Stimulated activated CD8-positive, alpha-beta memory T cell treated with anti-CD3 and anti-CD28 coated beads, Interleukin-12 subunit alpha, Interleukin-12 subunit beta, amount 100 ng/mL, for 1 hour (primary cell): ENCODE measurements around the gene PAQR5.
"Not testable (repeated sequence)": the region's sequence is repeated elsewhere in the genome, so short reads cannot be mapped to it uniquely, and the experiment has no call there.

Source experiments
- DNase-seq: peaks from one replicate; pipeline ENCODE4 v3.0.0-alpha.2; 2020; ENCODE audit warnings: low read depth

Gene PAQR5

GRCh38 chr15:69293741-69294615 is 4.7 kb upstream of the PAQR5 start:
- DNase-seq: no peak

GRCh38 chr15:69296606-69297005 is 2.1 kb upstream of the PAQR5 start:
- DNase-seq: no peak

GRCh38 chr15:69297642-69298353 is 914 bp upstream of the PAQR5 start:
- no peak for DNase-seq

- DNase-seq: no peak
Observed at GRCh38 chr15:69298354-69298696, 387 bp upstream of the PAQR5 start.

- no peak for DNase-seq
Observed at GRCh38 chr15:69299451-69299886, 757 bp downstream of the PAQR5 start.

- no peak for DNase-seq
Observed at GRCh38 chr15:69299943-69300588, 1.4 kb downstream of the PAQR5 start.

GRCh38 chr15:69301101-69301500 is 2.4 kb downstream of the PAQR5 start:
- not testable (repeated sequence) for DNase-seq

- not testable (repeated sequence) for DNase-seq
Observed at GRCh38 chr15:69302087-69302486, 3.4 kb downstream of the PAQR5 start.

GRCh38 chr15:69302929-69303328 is 4.2 kb downstream of the PAQR5 start:
- no peak for DNase-seq

- no peak for DNase-seq
Observed at GRCh38 chr15:69303337-69304181, 4.8 kb downstream of the PAQR5 start.

- no peak for DNase-seq
Observed at GRCh38 chr15:69304182-69304545, 5.5 kb downstream of the PAQR5 start.

- no peak for DNase-seq
Observed at GRCh38 chr15:69305204-69305931, 6.7 kb downstream of the PAQR5 start.

GRCh38 chr15:69305933-69306568 is 7.3 kb downstream of the PAQR5 start:
- DNase-seq: no peak

- no peak for DNase-seq
Observed at GRCh38 chr15:69307939-69308338, 9.2 kb downstream of the PAQR5 start.

- no peak for DNase-seq
Observed at GRCh38 chr15:69308949-69309348, 10.2 kb downstream of the PAQR5 start.

- no peak for DNase-seq
Observed at GRCh38 chr15:69311319-69311721, 12.6 kb downstream of the PAQR5 start.

GRCh38 chr15:69313432-69314000 is 14.8 kb downstream of the PAQR5 start:
- DNase-seq: no peak

- no peak for DNase-seq
Observed at GRCh38 chr15:69314131-69314530, 15.4 kb downstream of the PAQR5 start.

- DNase-seq: no peak
Observed at GRCh38 chr15:69314736-69315135, 16.0 kb downstream of the PAQR5 start.

GRCh38 chr15:69315402-69316110 is 16.8 kb downstream of the PAQR5 start:
- DNase-seq: no peak
